ENCODE data around the gene OLA1. TPM values are rescaled to one million over a fixed set of nuclear protein-coding genes. Genes with fewer than 3 reads are reported as not detected.
"Not testable (repeated sequence)": the region's sequence is repeated elsewhere in the genome, so short reads cannot be mapped to it uniquely, and the experiment has no call there.

The OLA1 gene
- total RNA-seq: 85.6 and 139 TPM in 2 replicates

DNA sequence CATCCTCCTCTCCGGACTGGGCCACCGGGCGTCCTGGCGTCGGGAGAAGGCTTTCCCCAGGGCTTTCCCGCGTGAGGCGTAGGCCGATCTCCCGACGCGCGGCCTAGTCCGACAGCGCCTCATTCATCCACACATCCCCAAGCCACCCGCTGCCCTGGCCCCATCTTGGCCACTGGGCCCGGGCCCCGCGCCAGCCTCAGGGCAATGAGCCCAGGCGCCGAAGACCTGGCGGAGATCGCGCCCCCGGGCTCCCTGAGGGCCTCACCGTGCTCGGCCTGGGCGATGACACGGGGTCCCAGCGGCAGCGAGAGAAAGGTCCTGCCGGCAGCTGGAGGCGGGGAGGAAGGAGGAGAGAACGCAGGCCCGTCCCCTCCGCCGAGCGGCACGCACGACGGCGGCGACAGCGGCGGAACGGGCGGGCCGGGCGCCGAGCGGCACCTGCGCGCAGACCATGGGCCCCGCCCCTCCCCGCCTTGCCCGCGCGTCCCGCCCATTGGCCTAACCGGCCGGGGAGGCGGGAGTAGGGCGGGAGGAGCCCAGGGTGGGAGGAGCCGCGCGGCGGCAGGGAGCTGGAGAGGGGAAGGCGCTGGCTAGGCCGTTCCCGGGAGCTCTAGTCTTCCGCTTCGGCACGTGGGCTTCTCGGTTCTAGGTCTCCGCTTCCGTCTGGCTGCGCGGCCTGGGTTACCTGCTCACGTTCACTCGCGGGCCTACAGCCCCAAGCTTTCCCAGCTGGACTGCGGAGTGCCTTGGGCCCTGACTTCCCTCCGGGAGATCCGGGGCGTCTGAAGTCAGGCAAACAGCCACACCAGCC is at the start of gene OLA1:
OLA1 (minus strand) TSS at position 346 of the 811 bp plus-strand sequence. CDS start 1,717 bp downstream, outside the sequence.
- DNase-seq: peak; percentile 96

DNA sequence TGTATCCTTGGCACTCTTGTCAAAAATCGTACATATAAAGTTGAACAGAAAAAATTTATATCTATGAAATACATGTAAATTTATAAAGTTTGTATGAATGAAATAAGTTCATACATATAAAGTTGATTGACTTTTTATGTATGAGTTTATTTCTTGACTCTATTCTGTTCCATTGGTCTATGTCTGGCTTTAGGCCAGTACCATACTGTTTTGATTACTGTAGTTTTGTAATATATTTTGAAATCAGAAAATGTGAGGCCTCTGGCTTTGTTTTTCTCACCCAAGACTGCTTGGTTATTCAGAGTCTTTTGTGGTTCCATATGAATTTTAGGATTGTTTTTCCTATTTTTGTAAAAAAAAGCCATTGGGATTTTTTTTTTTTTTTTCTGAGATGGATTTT is 44.6 kb upstream of the OLA1 start:
- no peak for DNase-seq

DNA sequence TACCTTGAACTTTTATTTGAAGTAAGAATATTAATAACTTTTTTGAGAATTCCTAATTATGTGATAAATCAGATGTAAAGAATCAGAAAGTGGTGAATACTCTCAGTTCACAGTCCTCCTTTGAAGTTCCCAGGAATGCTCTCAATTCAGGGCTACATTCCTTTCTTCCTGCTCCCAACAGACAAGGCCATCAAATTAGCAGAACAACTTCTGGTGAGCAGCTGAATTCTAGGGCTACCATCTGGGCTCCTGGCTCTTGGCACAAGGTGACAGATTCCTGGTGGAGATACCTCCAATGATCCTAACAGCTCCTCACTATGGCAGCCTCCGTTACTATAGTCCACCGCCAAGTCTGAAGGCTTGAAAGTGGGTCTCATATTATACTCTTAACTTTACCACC is 37.8 kb upstream of the OLA1 start:
- DNase-seq: no peak

DNA sequence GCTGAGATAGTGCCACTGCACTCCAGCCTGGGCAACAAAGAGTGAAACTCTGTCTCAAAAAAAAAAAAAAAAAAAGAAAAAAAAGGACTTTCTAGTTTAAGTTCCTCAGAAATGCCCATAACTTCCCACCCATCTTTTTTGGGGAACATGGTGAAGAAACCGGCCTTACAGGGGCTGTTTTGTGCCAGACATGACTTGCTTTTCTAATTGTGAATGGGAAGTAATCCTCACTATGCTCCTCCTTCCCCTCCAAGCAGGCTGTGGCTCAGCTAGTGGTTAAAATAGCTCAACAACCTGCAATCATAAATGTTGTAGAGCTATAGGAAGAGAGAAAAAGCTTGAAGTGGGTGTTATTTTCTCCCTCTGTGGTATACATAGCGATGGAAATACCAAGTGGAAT is 34.1 kb upstream of the OLA1 start:
- DNase-seq: no peak

DNA sequence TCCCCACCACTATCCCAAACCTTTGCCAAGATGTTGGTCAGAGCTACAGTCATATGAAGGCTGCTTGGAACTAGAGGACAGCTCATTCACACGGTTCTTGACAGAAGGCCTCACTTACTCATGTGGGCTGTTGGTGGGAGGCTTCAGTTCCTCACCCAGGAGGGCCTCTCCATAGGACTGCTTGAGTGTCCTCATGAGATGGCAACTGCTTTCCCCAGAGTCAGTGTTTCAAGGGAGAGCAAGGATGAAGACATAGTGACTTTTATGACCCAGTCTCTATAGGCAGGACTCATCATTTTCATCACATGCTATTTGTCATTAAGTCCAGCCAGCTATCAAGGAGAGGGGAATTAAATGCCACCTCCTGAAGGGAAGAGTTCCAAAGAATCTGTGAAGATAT is 33.4 kb upstream of the OLA1 start:
- no peak for DNase-seq

DNA sequence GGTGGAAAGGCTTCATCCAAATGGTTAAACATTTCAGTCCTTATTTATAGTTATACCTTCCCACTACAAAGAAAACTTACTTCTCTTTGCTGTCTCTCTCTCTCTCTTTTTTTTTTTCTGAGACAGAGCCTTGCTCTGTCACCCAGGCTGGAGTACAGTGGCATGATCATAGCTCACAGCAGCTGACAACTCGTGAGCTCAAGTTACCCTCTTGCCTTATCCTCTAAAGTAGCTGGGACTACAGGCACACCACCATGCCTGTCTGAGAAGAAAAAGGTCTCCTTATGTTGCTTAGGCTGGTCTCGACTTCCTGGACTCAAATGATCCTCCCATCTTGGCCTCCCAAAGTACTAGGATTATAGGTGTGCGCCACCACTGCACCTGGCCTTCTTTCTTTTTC is 32.3 kb upstream of the OLA1 start:
- DNase-seq: no peak

DNA sequence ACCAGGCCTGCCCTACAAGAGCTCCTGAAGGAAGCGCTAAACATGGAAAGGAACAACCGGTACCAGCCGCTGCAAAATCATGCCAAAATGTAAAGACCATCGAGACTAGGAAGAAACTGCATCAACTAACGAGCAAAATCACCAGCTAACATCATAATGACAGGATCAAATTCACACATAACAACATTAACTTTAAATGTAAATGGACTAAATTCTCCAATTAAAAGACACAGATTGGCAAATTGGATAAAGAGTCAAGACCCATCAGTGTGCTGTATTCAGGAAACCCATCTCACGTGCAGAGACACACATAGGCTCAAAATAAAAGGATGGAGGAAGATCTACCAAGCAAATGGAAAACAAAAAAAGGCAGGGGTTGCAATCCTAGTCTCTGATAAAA is 21.9 kb upstream of the OLA1 start:
- not testable (repeated sequence) for DNase-seq

DNA sequence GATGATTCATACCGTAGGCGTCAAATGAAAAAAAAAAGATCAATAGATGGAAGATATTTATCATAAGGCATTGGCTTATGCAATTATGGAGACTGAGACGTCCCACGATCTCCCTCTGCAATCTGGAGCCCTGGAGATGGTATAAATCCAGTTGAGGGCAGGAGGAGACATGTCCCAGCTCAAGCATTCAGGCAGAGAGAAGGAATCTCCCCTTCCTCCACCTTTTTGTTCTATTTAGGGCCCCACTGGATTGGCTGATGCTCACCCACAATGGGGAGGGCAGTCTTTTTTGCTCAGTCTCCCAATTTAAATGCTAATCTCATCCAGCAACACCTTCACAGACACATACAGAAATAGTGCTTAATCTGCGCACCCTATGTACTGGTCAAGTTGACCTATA is 18.0 kb upstream of the OLA1 start:
- no peak for DNase-seq

DNA sequence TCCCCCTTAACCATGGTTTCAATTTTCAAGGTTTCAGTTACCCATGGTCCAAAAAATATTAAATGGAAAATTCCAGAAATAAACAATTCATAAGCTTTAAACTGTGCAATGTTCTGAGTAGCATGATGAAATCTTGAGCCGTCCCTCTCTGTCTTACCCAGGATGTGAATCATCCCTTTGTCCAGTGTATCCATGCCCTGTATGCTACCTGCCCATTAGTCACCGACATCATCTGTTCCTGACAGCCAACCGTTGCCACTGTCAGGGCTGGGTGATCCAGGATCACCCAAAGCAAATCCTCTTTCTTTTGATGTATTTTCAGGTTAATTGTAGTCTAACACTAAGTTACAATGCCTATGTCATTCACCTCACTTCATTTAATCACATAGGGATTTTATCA is 15.7 kb upstream of the OLA1 start:
- peak; percentile 75 for DNase-seq

DNA sequence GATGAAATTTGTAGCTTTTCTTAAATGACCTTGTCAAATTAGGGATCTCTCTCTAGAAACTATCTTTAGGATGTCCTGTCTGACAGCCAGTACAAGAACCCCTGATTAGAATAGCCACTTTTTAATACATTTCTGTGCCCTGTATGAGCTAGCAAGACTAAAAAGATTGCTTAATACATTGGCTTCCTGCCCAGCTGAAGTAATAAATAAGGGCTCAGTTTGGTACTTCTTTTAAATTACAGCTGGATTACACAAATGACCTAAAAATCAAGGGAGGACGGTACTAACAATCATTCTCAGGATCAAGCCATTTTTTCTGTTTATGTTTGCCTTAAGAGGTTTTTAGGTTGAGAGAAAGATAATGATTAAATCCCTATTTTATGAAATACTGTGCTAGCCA is 11.6 kb upstream of the OLA1 start:
- DNase-seq: peak; percentile 15

DNA sequence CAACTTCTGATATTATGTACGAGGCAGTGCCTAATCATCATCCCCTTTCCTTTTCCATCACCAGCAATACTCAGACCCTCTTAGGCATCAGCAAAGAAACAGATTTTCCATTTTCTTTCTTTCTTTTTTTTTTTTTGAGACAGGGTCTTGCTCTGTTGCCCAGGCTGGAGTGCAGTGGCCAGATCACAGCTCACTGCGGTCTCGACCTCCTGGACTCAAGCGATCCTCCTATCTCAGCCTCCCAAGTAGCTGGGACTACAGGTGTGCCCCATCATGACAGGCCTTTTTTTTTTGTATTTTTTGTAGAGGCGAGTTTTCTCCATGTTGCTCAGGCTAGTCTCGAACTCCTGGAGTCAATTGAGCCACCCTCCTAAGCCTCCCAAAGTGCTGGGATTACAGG is 5.9 kb upstream of the OLA1 start:
- no peak for DNase-seq

DNA sequence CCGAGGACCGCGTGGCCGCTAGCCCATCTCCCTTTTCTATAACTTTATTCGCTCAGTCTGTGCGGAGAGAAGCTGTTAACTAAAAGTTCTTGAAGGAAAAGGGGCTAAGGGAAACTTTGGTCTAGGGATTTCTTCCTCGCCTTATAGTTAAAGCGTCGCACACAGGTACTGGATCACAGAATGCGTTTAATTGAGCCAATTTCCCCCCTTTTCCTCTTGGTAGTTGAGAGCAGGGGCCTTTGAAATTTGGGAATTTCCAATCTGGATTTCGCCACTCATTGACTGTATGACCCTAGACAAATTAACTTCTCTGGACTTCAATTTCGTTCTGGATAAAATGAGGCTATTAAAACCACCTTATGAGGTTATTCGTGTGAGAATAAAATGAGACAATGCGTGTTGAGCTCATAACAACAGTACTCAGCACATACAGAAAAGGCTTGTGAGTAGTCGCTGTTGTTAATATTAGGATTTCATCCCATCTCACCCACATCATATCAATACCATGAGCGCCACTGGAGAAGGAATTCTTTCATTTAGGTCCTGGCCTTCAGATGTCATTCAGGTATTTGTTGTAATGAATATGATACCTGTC is 763 bp upstream of the OLA1 start:
- DNase-seq: no peak

DNA sequence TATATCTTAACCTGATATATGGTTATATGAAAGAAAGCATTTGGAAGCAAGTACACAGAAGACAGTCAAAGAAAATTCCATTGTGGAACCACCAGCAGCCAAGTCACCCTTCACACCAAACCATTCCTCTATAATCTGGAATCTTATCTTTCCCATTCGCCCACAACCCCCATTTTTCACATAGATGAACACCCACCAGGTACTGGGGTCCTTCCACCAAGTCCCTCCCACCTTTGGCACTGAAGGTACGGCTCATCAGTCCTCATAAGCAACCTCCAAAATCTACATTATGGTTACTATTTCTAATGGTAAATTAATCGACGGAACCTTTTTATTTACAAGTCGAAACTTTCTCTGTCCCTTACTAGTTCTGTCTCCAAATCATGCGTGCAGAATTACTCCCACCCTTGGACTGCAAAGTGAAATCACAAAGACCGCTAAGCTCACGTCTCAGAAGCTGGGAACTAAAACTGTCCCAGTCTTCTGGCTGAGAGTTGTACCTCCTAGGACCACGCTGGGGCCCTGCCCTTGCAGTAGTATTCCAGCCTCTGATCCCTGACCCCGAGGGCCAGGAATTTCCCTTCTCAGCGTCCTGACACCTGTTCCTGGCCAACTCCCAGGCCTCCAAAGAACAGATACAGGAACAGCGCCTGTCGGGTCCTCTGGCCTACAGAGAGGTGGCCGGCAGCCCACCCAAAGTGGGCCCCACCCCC is 702 bp downstream of the OLA1 start:
- DNase-seq: peak; percentile 49

DNA sequence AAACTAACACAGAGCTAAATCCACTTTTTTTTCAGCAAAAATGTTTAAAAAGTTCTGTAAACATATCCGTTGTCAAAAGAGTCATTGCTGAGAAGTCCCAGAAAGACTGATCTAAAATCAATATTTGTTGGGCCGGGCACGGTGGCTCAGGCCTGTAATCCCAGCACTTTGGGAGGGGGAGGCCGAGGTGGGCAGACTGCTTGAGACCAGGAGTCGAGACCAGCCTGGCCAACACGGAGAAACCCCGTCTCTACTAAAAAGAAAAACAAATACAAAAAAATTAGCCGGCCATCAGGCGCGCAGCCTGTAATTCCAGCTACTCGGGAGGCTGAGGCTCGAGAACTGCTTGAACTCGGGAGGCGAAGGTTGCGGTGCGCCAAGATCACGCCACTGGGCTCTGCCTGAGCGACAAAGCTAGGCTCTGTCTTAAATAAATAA is 1.4 kb downstream of the OLA1 start:
- DNase-seq: no peak

DNA sequence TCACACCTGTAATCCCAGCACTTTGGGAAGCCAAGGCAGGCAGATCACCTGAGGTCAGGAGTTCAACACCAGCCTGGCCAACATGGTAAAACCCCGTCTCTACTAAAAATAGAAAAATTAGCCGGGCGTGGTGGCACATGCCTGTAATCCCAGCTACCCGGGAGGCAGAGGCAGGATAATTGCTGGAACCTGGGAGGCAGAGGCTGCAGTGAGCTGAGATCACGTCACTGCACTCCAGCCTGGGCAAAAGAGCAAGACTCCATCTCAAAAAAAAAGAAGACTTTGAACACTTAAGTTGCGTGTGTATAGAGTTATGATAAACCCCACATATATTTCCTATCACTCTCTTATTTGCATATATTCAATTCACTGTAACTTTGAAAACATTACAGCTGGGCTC is 2.7 kb downstream of the OLA1 start:
- not testable (repeated sequence) for DNase-seq

DNA sequence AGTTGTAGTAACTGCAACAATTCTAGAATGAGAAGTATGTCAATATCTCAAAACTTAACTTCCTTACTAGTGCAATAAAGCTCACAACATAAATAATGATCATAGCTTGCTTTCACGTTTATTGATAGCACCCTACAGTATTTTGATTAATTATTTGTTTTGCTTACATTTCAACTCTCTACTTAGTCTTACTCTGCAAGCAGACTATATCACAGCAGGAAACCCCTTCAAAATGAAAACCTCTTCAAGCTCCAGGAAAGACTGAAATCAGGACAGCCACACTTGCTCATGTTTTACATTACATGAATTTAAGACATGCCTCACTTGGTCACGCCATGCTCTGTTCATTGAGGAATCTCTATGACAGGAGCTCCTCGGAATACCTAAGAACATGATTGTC is 3.3 kb downstream of the OLA1 start:
- DNase-seq: no peak

DNA sequence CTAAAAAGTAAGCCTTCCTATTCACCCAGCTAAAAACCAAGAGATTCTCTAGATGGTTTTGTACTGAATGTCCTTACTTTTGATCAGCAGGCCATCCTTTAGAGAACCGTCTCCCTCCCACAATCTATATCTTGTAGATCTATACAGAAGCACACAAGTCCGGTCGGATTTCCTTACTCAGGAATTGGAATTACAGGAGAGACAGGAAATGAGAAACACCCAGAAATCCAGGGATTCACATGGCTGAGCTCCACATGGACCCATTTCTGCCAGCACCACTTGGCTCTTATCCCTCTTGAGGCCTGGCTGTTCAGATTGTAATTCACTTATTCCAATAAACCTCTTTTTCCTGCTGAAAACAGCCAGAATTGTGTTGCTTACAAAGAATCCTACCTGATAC is 4.5 kb downstream of the OLA1 start:
- DNase-seq: peak; percentile 48

DNA sequence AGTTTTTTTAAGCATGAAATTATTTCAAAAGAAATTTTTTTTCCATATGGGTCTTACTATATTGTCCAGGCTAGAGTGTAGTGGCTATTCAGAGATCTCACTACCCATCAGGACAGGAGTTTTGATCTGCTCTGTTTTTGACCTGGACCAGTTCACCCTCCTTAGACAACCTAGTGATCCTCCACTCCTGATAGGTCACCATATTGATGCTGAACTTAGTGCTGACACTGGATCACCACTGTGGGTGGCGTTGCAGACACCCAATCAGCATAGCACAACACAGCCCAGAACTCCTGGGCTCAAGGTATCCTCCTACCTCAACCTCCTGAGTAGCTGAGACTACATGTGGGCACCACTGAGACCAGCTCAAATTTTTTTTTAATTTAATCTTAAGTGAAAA is 8.2 kb downstream of the OLA1 start:
- no peak for DNase-seq

DNA sequence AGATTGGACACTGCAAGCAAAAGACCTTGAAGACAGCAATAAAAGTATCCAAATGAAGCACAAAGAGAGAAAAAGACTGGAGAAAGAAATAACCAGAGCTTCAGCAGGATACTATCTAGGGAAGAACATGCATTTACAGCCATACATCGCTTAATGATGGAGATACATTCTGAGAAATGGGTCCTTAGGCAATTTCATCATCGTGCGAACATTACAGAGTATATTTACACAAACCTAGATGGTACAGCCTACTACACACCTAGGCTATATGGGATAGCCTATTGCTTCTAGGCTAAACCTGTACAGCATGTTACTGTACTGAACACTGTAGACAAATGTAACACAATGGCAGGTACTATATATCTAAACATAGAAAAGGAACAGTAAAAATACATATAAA is 11.9 kb downstream of the OLA1 start:
- no peak for DNase-seq

DNA sequence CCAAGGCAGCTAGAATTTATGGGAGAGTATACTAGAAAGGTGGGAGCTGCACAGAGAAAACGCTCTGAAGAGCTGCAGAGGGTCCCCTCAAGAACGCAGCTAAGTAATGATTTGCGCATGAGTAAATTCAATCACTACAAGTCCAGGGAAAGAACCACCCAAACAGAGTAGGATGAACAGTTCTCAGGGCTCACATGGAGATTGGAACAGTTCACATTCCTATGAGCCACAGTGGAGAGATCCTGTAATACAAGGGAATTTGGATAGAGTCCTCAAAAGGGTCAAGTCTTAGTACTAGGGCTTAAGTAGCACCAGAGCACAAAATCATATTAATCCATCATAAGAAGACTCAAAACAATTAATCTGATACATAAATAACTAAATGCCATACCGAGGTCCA is 12.7 kb downstream of the OLA1 start:
- no peak for DNase-seq

DNA sequence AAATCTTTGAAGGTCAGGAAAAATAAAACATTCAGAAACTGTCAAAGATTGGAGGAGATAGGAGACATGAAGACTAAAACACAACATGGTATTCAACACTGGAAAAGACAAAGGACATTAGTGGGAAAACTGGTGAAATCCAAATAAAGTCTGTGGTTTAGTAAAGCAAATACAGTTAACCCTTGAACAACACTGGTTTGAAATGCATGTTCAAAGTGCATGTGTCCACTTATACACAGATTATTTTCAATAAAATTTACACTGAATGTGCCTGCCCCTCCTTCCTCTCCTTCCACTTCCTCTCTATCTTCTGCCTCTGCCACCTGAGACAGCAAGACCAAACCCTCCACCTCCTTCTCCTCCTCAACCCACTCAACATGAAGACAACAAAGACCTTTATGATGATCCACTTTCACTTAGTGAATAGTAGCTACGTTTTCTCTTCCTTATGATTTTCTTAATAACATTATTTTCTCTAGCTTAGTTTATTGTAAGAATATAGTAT is 14.5 kb downstream of the OLA1 start:
- no peak for DNase-seq

DNA sequence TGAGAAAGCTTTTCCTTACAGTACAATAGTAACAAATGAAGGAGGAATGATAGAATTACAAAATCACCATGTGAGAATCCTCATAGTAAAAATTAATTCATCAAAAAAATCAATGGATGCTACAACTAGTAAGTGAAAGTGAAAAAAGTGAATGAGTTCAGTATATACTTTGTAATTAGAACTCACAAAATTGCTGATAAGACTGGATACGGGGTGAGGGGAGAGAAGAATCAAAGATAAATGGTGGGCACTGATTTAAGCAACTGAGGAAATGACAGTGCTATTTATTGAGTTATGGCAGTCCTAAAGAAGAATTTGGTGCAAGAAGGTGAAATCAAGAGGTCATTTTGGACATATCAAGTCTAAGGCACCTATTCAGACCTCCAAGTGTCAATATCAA is 20.6 kb downstream of the OLA1 start:
- DNase-seq: no peak

DNA sequence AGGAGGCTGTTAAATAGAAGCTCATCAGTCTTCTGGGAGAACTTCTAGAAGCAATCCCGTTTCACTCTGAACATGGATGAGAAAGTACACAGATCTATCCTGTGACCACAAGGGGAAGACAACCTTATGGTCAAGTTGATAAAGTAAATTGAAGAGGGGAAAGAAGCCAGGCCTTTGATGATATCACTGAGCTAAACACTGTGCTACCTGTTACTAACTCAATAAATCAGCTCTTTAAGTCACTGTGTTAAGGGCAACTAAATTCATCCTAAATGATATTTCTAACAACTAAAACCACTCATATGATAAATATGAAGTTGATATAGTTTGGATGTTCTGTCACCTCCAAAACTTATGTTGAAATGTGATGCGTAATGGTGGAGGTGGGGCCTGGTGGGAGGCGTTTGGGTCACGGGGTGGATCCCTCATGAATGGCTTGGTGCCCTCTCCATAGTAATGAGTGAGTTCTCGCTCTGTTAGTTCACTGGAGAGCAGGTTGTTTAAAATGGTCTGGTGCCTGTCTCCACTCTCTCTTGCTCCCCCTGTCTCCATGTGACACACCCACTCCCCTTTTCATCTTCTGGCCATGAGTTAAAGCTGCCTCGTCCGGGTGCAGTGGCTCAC is 23.6 kb downstream of the OLA1 start:
- DNase-seq: no peak

Data from dermis blood vessel endothelial cell (primary cell).